ENCODE data around the gene NNAT.

DNA sequence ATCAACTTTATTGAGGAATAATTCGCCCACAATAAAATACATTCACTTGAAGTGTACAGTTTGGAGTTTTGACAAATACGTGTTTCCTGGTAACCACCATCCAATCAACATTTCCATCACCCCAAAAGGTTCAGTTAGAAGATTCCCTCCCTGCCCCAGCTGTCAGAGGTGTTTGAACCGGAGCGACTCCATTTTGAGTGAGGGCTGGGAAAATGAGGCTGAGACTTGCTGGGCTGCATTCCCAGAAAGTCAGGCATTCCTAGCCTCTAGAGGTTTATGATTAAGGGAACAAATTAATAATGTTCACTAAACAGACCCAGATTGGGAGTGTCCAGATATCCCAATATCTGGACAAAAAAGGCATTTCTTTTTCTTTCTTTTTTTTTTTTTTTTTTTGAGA, 39.6 kb downstream of the NNAT start:
- TF ChIP-seq RFX5 (IDR thresholded peaks at IDR 0.05; ENCODE audit: borderline replicate concordance, low read depth, low read length), result no peak
- no peak for TF ChIP-seq RAD21 (IDR thresholded peaks at IDR 0.05 in 1 of 2, conservative IDR thresholded peaks at IDR 0.05 in 1 of 2; ENCODE audit: low read depth in 2 of 2, low read length in 2 of 2)
- no peak for TF ChIP-seq SIN3A (conservative IDR thresholded peaks at IDR 0.05 in 1 of 2, IDR thresholded peaks at IDR 0.05 in 1 of 2; ENCODE audit: low read depth in 1 of 2, low read length in 2 of 2)
- TF ChIP-seq RBBP5 (IDR thresholded peaks at IDR 0.05; ENCODE audit: borderline replicate concordance, low read depth, low read length), result no peak
- no peak for TF ChIP-seq TCF12 (IDR thresholded peaks at IDR 0.05; ENCODE audit: low read depth, low read length)
- TF ChIP-seq JUN (IDR thresholded peaks at IDR 0.05; ENCODE audit: low read depth, low read length), result no peak
- TF ChIP-seq, protein P1, sequence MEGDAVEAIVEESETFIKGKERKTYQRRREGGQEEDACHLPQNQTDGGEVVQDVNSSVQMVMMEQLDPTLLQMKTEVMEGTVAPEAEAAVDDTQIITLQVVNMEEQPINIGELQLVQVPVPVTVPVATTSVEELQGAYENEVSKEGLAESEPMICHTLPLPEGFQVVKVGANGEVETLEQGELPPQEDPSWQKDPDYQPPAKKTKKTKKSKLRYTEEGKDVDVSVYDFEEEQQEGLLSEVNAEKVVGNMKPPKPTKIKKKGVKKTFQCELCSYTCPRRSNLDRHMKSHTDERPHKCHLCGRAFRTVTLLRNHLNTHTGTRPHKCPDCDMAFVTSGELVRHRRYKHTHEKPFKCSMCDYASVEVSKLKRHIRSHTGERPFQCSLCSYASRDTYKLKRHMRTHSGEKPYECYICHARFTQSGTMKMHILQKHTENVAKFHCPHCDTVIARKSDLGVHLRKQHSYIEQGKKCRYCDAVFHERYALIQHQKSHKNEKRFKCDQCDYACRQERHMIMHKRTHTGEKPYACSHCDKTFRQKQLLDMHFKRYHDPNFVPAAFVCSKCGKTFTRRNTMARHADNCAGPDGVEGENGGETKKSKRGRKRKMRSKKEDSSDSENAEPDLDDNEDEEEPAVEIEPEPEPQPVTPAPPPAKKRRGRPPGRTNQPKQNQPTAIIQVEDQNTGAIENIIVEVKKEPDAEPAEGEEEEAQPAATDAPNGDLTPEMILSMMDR (IDR thresholded peaks at IDR 0.05; ENCODE audit: control extremely low read depth in 1 of 3, insufficient read depth in 1 of 3, low read depth in 1 of 3, low read length in 3 of 3), result no peak
- TF ChIP-seq EZH2 (IDR thresholded peaks at IDR 0.05; ENCODE audit: low read depth, low read length, severe bottlenecking), result no peak
- TF ChIP-seq KDM1A (IDR thresholded peaks at IDR 0.05; ENCODE audit: borderline replicate concordance, low read length), result no peak
